Adrenal gland (tissue), 12 donors: ENCODE measurements around the gene ADIPOQ. TPM values are rescaled to one million over a fixed set of nuclear protein-coding genes. Genes with fewer than 3 reads are reported as not detected.
"Not testable (repeated sequence)": the region's sequence is repeated elsewhere in the genome, so short reads cannot be mapped to it uniquely, and the experiment has no call there.

Experiments
- DNase-seq, 7 donors: peaks; one replicate each; pipeline ENCODE4 v3.0.0-alpha.2; 2019 to 2020
- H3K27ac ChIP-seq, 5 donors: fragments of 200-600 bp; sonication (generic) in 4 of 5; 1 replicate in 3 of 5; 2 replicates in 2 of 5; pipeline versions ENCODE4 v1.5.1 to v1.8.0; 2016 to 2020; ENCODE audit warnings: mild to moderate bottlenecking in 1 of 5
- H3K27me3 ChIP-seq: fragments of 200-600 bp; 2 replicates; pipeline ENCODE4 v1.8.0; 2021
- H3K36me3 ChIP-seq, 2 donors: fragments of 200-600 bp; replicated peaks in 1 of 2; 1 replicate in 1 of 2; 2 replicates in 1 of 2; pipeline versions ENCODE4 v1.5.1 to v1.8.0; 2018 to 2022
- H3K4me1 ChIP-seq, 2 donors: fragments of 200-600 bp; replicated peaks in 1 of 2; 1 replicate in 1 of 2; 2 replicates in 1 of 2; pipeline versions ENCODE4 v1.5.1 to v1.8.0; 2018 to 2021
- H3K4me3 ChIP-seq, 4 donors: fragments of 200-600 bp; sonication (generic) in 3 of 4; one replicate each; pipeline ENCODE4 v1.5.1; 2016 to 2018
- H3K9me3 ChIP-seq, 3 donors: fragments of 200-600 bp; sonication (generic) in 1 of 3; replicated peaks in 1 of 3; 1 replicate in 2 of 3; 2 replicates in 1 of 3; pipeline versions ENCODE4 v1.5.1 to v1.8.0; 2016 to 2021
- POLR2A ChIP-seq, 2 donors: fragments of 450-650 bp; IDR thresholded peaks; one replicate each; pipeline ENCODE4 v1.6.1; 2017; ENCODE audit warnings: antibody characterized with exemption in 2 of 2, mild to moderate bottlenecking in 2 of 2, moderate library complexity in 1 of 2
- WGBS, 4 donors: extraction: QIAGEN DNeasy Blood & Tissue Kit in 2 of 4; methylation state at CpG; one replicate each; pipeline versions ENCODE4 v1.1.5 to v1.1.7; 2013 to 2017; 5-methylcytosine and 5-hydroxymethylcytosine counted together
- intact Hi-C, 2 donors: fragments of 100-400 bp; cut with DNase I; formaldehyde crosslinking; loops; one replicate each; pipeline versions ENCODE4 v1.14.1 to v1.15.0; 2022 to 2023
- polyA plus RNA-seq, 3 donors: library from polyadenylated mRNA; stranded (reverse); fragments of 200-250 nt in 2 of 3; fragments of 350-450 nt in 1 of 3; fragmentation: Illumina TruSeq in 1 of 3; extraction: RNeasy Lipid Tissue Mini Kit (QIAGEN cat#74804) in 1 of 3; gene quantifications; one replicate each; pipeline ENCODE4 v1.2.3, GENCODE V29; 2013 to 2014
- total RNA-seq, 9 donors: library from RNA; depleted of rRNA in 4 of 9; stranded (reverse); fragments of >200 nt in 4 of 9; fragments of 120-200 nt in 1 of 9; fragmentation: NEBNext Ultra II Directional in 1 of 9; extraction: Animal tissue kit (Norgen Biotek cat#: 25700) in 1 of 9; gene quantifications; one replicate each; pipeline versions ENCODE4 v1.1.0 to v1.2.4, GENCODE V29; 2013 to 2023
- TF ChIP-seq, protein P1 (sequence below), 6 experiments: fragments of 450-650 bp in 4 of 6; fragments of 200-600 bp in 2 of 6; sonication (generic) in 1 of 6; IDR thresholded peaks; 1 replicate in 5 of 6; 2 replicates in 1 of 6; pipeline versions ENCODE4 v1.5.1 to v1.8.0; 2016 to 2021; ENCODE audit warnings: antibody characterized with exemption in 6 of 6, mild to moderate bottlenecking in 2 of 6, moderate library complexity in 1 of 6
- donor health status: healthy with polysubstance abuse.
- donor health status: Bipolar disorder and iron deficiency.
- donor health status: DM: yes; HTN: yes; CAD: no.
- donor health status: DM: no; HTN: no; CAD: no.
- donor health status: DM: no; HTN: no; CAD: no.
- donor health status: DM: yes; HTN: yes; CAD: no.

Gene ADIPOQ
- total and polyA plus RNA-seq, 12 donors, result 0.18 to 18.0 (median 1.3) TPM; not detected in 1

DNA sequence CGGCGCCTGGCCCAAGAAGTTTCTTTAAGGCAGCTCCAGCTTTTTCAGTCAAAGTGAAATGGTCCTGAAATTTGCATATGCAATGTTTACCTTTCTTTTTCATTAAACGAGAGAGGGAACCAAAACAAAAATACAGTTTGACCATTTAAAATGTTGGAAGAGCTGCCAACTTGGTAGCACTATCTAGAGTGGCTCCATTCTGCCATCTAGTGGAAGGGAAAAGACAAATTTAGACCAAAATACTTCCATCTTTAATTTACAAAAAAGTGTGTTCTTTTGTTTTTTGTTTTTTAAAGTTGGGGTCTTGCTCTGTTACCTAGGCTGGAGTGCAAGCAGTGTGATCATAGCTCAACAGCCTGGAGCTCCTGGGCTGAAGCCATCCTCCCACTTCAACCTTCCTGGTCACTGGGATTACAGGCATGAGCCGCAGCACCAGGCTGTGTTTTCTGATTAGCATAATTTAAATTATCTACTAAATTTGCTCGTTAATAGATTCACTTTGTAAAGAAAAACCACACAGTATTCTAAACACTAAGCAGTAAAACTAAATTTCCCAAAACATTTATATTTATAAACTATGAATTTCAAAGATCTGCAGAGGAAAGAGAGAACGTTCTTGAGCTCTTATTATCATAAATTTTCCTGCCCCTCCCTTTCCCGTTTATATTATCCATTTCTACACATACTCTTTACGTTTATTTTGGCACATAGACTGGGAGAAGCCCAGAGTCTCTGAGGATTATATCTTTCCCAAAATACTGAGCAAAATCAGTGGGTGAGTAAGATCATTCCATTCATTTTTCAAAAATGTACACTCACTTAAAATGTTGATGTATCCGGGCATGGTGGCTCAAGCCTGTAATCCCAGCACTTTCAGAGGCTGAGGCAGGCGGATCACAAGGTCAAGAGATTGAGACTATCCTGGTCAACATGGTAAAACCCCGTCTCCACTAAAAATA, 20.8 kb upstream of the ADIPOQ start:
- TF ChIP-seq POLR2A (IDR thresholded peaks at IDR 0.05), result no peak
- TF ChIP-seq, protein P1, sequence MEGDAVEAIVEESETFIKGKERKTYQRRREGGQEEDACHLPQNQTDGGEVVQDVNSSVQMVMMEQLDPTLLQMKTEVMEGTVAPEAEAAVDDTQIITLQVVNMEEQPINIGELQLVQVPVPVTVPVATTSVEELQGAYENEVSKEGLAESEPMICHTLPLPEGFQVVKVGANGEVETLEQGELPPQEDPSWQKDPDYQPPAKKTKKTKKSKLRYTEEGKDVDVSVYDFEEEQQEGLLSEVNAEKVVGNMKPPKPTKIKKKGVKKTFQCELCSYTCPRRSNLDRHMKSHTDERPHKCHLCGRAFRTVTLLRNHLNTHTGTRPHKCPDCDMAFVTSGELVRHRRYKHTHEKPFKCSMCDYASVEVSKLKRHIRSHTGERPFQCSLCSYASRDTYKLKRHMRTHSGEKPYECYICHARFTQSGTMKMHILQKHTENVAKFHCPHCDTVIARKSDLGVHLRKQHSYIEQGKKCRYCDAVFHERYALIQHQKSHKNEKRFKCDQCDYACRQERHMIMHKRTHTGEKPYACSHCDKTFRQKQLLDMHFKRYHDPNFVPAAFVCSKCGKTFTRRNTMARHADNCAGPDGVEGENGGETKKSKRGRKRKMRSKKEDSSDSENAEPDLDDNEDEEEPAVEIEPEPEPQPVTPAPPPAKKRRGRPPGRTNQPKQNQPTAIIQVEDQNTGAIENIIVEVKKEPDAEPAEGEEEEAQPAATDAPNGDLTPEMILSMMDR (IDR thresholded peaks at IDR 0.05), result peak; percentile 51 to 72 (median 62)
- Histone ChIP-seq H3K9me3 (no peaks in the 10 kb centered on the region), H3K36me3 (no peaks in the 10 kb centered on the region), H3K27ac (no peak overlapping the region), H3K4me1 (no peaks in the 10 kb centered on the region), H3K4me3 (no peak overlapping the region), H3K27me3 (peaks cover 3% of the 10 kb centered on the region)
- 40 to 45% (median 41%) methylated on average over 11 of the region's 11 CpGs for WGBS, 4 donors
- intact Hi-C loops, result loop anchor here in 1 of 2 donors (10.0 kb wide), 1 partner anchor 207 kb away; the partner anchor contains the start of gene AHSG
- peak in 1 of 7 donors; percentile 9 for DNase-seq

DNA sequence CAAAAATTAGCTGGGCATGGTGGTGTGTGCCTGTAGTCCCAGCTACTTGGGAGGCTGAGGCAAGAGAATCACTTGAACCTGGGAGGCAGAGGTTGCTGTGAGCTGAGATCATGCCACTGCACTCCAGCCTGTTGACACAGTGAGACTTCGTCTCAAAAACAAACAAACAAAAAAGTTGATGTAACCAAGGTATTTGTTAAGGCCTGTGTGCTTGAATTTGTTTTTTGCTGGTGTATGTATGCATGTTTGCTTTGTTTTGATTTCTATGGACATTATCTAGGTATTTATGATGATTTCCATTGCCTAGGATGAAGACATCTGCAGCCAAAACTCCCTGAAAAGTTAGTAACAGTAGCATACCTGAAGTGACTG, 20.1 kb upstream of the ADIPOQ start:
- H3K27ac ChIP-seq, H3K4me3 ChIP-seq, H3K4me1 ChIP-seq, H3K27me3 ChIP-seq, DNase-seq, H3K36me3 ChIP-seq, H3K9me3 ChIP-seq: not testable (repeated sequence)
- 50 to 75% (median 59%) methylated on average over 1 of the region's 1 CpG for WGBS, 4 donors
- intact Hi-C loops, result loop anchor here in 1 of 2 donors (10.0 kb wide), 1 partner anchor 208 kb away; the partner anchor contains the start of gene AHSG

DNA sequence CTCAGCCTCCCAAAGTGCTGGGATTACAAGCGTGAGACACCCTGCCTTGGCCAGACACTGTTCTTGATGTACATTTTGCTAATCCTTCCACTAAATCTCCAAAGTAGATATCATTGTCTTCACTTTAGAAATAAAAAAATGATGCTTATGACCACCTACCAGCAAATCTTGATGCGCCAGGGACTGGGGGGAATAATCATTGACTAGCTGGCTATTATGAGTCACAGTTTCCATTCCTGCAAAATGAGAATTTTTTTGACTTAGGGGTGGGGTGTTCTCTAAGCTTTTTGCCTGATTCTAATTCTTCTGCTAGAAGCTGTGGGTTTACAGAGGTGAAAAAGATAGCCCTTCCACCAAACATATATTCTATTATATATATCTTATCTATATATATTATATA, 19.1 kb upstream of the ADIPOQ start:
- WGBS, 4 donors, result 53 to 69% (median 68%) methylated on average over 2 of the region's 2 CpGs
- no peak for DNase-seq
- Histone ChIP-seq H3K4me1 (peaks cover 0 to 5% of the 10 kb centered on the region in 2 donors), H3K4me3 (no peak overlapping the region), H3K27ac (no peak overlapping the region), H3K27me3 (peaks cover 8% of the 10 kb centered on the region), H3K36me3 (no peaks in the 10 kb centered on the region), H3K9me3 (no peaks in the 10 kb centered on the region)
- intact Hi-C loops, result loop anchor here in 1 of 2 donors (10.0 kb wide), 1 partner anchor 209 kb away; the partner anchor contains the start of gene AHSG
- TF ChIP-seq POLR2A (IDR thresholded peaks at IDR 0.05), result no peak
- TF ChIP-seq, protein P1 (IDR thresholded peaks at IDR 0.05), result no peak

DNA sequence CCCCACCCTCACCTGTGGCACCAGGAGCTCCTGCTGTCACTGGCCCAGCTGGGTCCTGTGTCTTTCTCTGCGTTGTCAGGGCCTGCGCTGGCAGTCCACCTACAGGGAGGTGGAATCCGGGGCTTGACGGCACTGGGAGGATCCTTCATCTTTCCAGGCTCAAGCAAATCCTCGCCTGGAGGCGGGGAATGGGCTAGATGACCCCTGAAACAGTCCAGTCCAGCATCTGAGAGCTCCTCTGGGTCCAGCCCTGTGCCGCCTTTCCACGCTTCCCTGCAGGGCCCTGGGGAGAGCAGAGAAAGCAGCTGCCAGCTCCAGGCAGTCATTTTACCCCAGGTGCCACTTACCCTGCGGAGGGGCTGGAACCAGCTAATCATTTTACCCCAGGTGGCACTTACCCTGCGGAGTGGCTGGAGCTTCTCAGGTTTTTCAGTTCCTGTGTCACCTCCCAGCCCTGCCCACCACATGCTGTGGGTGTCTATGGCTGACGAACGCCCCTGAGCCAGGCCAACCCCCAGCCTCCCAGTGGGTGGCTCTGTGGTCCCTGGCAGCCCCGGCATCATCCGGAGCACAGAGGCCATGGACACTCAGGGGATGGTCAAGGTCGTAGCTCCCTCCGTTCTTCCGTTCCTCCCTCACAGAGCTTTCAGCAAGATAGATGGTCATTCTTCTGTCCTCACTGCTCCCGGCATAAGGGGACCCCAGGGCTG, 17.9 kb upstream of the ADIPOQ start:
- H3K27ac ChIP-seq, result no peak overlapping the region
- no peak for TF ChIP-seq POLR2A (IDR thresholded peaks at IDR 0.05)
- TF ChIP-seq, protein P1 (IDR thresholded peaks at IDR 0.05), result no peak
- H3K36me3 ChIP-seq, result no peaks in the 10 kb centered on the region
- no peak overlapping the region for H3K4me3 ChIP-seq
- peaks cover 0 to 5% of the 10 kb centered on the region in 2 donors for H3K4me1 ChIP-seq
- peaks cover 17% of the 10 kb centered on the region for H3K27me3 ChIP-seq
- intact Hi-C loops, result loop anchor here in 1 of 2 donors (10.0 kb wide), 1 partner anchor 210 kb away; the partner anchor contains the start of gene AHSG
- WGBS, 4 donors, result 31 to 79% (median 47%) methylated on average over 7 to 18 of the region's 18 CpGs
- H3K9me3 ChIP-seq, result no peaks in the 10 kb centered on the region
- no peak for DNase-seq
